NCI-H1417 treated with DMSO at 0.1 percent for 48 hours (cell line): ENCODE results near the gene HECTD3.
"Not testable (repeated sequence)": the region's sequence is repeated elsewhere in the genome, so short reads cannot be mapped to it uniquely, and the experiment has no call there.

ENCODE experiments used
- DNase-seq: peaks from one replicate; lab custom pipeline; 2025; lab: John Stamatoyannopoulos, UW

HECTD3 gene

GRCh38 chr1:44988531-44989156 is 22.5 kb downstream of the HECTD3 start:
- DNase-seq: no peak

DNA sequence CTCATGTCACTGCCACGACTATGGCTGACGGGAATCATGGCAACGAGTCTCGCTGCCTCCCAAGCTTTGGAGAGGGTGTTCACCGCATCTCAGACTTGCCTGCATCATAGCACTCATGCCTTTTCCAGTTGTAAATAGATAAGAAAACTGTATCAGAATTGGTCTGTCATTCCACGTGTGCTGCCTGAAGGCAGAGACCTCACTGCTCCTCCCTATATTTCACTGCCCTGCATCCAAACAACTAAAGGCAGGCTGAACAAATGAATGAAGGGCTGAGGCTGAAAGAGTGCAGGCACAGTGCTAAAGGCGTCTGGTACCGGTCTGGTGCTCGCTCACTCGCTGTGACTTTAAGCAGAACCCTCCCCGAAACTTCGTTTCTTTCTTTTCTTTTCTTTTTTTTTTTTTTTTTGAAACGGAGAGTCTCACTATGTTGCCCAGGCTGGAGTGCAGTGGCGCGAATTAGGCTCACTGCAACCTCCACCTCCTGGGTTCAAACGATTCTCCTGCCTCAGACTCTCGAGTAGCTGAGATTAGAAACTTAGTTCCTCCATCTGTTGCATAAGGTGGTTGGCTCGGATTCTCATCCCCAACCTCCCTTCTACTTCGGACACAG is 25.3 kb downstream of the HECTD3 start:
- no peak for DNase-seq

DNA sequence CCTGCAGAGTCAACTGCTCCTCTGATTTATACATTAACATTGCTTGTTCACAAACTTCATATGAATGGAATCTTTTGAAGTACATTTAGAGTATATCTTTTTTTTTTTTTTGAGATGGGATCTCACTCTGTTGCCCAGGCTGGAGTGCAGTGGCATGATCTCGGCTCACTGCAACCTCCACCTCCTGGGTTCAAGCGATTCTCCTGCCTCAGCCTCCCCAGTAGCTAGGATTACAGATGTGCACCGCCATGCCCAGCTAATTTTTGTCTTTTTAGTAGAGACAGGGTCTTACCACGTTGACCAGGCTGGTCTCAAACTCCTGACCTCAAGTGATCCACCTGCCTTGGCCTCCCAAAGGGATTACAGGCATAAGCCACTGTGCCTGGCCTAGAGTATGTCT is 33.8 kb downstream of the HECTD3 start:
- not testable (repeated sequence) for DNase-seq

DNA sequence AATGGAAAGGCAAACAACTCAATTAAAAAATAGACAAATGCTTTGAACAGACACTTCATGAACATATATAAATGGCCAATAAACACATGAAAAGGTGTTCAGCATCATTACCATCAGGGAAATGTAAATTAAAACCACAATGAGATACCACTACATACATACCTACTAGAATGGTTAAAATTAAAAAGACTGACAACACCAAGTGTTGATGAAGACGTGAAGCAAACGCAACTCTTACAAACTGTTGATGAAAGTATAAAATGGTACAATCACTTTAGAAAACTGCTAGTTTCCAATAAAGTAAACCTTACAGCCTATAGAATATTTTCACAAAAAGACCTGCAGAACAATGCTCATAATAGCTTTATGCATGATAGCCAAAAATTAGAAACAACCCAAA is 34.9 kb downstream of the HECTD3 start:
- no peak for DNase-seq

DNA sequence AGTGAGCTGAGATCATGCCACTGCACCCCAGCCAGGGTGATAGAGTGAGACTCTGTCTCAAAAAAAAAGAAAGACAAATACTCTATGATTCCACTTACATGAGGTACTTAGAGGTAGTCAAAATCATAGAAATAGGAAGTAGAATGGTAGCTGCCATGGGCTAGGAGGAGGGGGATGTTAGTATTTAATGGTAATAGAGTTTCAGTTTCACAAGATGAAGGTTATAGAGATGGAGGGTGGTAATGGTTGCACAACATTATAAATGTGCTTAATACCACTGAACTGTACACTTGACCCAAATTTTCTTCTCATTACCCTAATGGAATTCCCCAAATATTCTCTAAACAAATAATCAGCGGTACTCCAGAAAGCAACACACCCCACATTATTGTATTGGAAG is 37.5 kb downstream of the HECTD3 start:
- DNase-seq: no peak

- no peak for DNase-seq
Measured at GRCh38 chr1:44970317-44970716, 40.8 kb downstream of the HECTD3 start.

GRCh38 chr1:44964396-44964795 is 46.7 kb downstream of the HECTD3 start:
- DNase-seq: no peak

- DNase-seq: no peak
Measured at GRCh38 chr1:44962729-44963128, 48.4 kb downstream of the HECTD3 start.

DNA sequence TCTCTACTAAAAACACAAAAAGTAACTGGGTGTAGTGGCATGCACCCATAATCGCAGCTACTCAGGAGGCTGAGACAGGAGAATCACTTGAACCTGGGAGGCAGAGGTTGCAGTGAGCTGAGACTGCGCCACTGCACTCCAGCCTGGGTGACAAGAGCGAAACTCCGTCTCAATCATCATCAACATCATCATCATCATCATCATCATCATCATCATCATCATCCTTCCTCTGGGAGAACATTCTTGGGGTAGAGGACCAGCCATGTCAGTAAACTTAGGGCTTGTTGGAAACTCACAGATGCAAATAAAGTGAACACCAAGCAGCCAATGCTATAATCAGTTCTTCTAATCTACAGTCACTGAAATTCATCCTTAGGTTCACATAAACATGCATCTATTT is 49.1 kb downstream of the HECTD3 start:
- DNase-seq: not testable (repeated sequence)

DNA sequence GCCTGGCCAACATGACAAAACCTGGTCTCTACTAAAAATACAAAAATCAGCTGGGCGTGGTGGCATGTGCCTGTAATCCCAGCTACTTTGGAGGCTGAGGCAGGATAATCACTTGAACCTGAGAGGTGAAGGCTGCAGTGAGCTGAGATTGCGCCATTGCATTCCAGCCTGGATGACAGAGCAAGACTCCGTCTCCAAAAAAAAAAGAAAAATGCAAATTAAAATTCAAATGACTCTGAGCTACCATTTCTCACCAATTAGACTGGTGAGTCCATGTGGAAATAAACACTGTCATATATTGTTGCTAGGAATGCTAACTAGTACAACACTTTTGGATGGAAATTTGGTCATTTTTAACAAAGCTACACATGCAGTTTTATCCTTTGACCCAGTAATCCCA is 53.6 kb downstream of the HECTD3 start:
- DNase-seq: not testable (repeated sequence)

GRCh38 chr1:44956077-44956476 is 55.0 kb downstream of the HECTD3 start:
- not testable (repeated sequence) for DNase-seq
